ENCODE measurements around the gene UBP1.

UBP1 gene

GRCh38 chr3:33391255-33391995 is 48.8 kb downstream of the UBP1 start:
- no peak overlapping the region for H3K27ac ChIP-seq
- peaks cover 14% of the 10 kb centered on the region; the same call in 1 of the 2 replicates for H3K36me3 ChIP-seq (ENCODE audit: insufficient read depth, low read length)
- no peak for DNase-seq (ENCODE audit: low read depth, low spot score)
- no peak for TF ChIP-seq POLR2AphosphoS5 (IDR thresholded peaks at IDR 0.05; ENCODE audit: borderline replicate concordance, low read depth, low read length)
- TF ChIP-seq FOXP2 (optimal IDR thresholded peaks at IDR 0.05; ENCODE audit: control extremely low read depth, extremely low read length, insufficient read depth): no peak
- no peak for TF ChIP-seq EZH2 (IDR thresholded peaks at IDR 0.05)
- no peak overlapping the region for H3K4me3 ChIP-seq
- no peaks in the 10 kb centered on the region for H3K9me3 ChIP-seq (ENCODE audit: low read depth, low read length)
- no peak overlapping the region for H3K9ac ChIP-seq (ENCODE audit: insufficient read length)

GRCh38 chr3:33389908-33390307 is 50.3 kb downstream of the UBP1 start:
- DNase-seq (ENCODE audit: low read depth, low spot score): no peak
- Histone ChIP-seq H3K36me3 (ENCODE audit: insufficient read depth, low read length) (peaks cover 26% of the 10 kb centered on the region; the same call in 1 of the 2 replicates), H3K27ac (no peak overlapping the region), H3K4me3 (no peak overlapping the region), H3K9me3 (ENCODE audit: low read depth, low read length) (no peaks in the 10 kb centered on the region), H3K9ac (ENCODE audit: insufficient read length) (no peak overlapping the region)
- no peak for TF ChIP-seq FOXP2 (optimal IDR thresholded peaks at IDR 0.05; ENCODE audit: control extremely low read depth, extremely low read length, insufficient read depth)
- TF ChIP-seq EZH2 (IDR thresholded peaks at IDR 0.05): no peak
- TF ChIP-seq POLR2AphosphoS5 (IDR thresholded peaks at IDR 0.05; ENCODE audit: borderline replicate concordance, low read depth, low read length): no peak

- no peak for TF ChIP-seq POLR2AphosphoS5 (IDR thresholded peaks at IDR 0.05; ENCODE audit: borderline replicate concordance, low read depth, low read length)
- Histone ChIP-seq H3K36me3 (ENCODE audit: insufficient read depth, low read length) (peaks cover 26% of the 10 kb centered on the region; the same call in 1 of the 2 replicates), H3K9me3 (ENCODE audit: low read depth, low read length) (no peaks in the 10 kb centered on the region), H3K4me3 (no peak overlapping the region), H3K27ac (no peak overlapping the region), H3K9ac (ENCODE audit: insufficient read length) (no peak overlapping the region)
- DNase-seq (ENCODE audit: low read depth, low spot score): no peak
These were observed 51.7 kb downstream of the UBP1 start for GRCh38 chr3:33388374-33389100.

GRCh38 chr3:33386631-33387030 is 53.6 kb downstream of the UBP1 start:
- TF ChIP-seq EZH2 (IDR thresholded peaks at IDR 0.05): no peak
- H3K4me3 ChIP-seq: no peak overlapping the region
- peaks cover 17% of the 10 kb centered on the region; the same call in 1 of the 2 replicates for H3K36me3 ChIP-seq (ENCODE audit: insufficient read depth, low read length)
- no peak for DNase-seq (ENCODE audit: low read depth, low spot score)
- no peaks in the 10 kb centered on the region for H3K9me3 ChIP-seq (ENCODE audit: low read depth, low read length)
- H3K27ac ChIP-seq: no peak overlapping the region
- H3K9ac ChIP-seq (ENCODE audit: insufficient read length): no peak overlapping the region

- TF ChIP-seq FOXP2 (optimal IDR thresholded peaks at IDR 0.05; ENCODE audit: control extremely low read depth, extremely low read length, insufficient read depth): no peak
- no peak for TF ChIP-seq EZH2 (IDR thresholded peaks at IDR 0.05)
- TF ChIP-seq POLR2AphosphoS5 (IDR thresholded peaks at IDR 0.05; ENCODE audit: borderline replicate concordance, low read depth, low read length): no peak
- Histone ChIP-seq H3K27ac (no peak overlapping the region), H3K36me3 (ENCODE audit: insufficient read depth, low read length) (peaks cover 17% of the 10 kb centered on the region; the same call in 1 of the 2 replicates), H3K9ac (ENCODE audit: insufficient read length) (no peak overlapping the region), H3K4me3 (no peak overlapping the region), H3K9me3 (ENCODE audit: low read depth, low read length) (no peaks in the 10 kb centered on the region)
- no peak for DNase-seq (ENCODE audit: low read depth, low spot score)
These were observed 54.8 kb downstream of the UBP1 start for GRCh38 chr3:33385423-33385822.

- no peak for TF ChIP-seq EZH2 (IDR thresholded peaks at IDR 0.05)
- TF ChIP-seq POLR2AphosphoS5 (IDR thresholded peaks at IDR 0.05; ENCODE audit: borderline replicate concordance, low read depth, low read length): no peak
- TF ChIP-seq FOXP2 (optimal IDR thresholded peaks at IDR 0.05; ENCODE audit: control extremely low read depth, extremely low read length, insufficient read depth): no peak
- peaks cover 12% of the 10 kb centered on the region; the same call in 1 of the 2 replicates for H3K36me3 ChIP-seq (ENCODE audit: insufficient read depth, low read length)
- H3K4me3 ChIP-seq: no peak overlapping the region
- no peak overlapping the region for H3K9ac ChIP-seq (ENCODE audit: insufficient read length)
- DNase-seq (ENCODE audit: low read depth, low spot score): no peak
- H3K9me3 ChIP-seq (ENCODE audit: low read depth, low read length): no peaks in the 10 kb centered on the region
- no peak overlapping the region for H3K27ac ChIP-seq
These were observed 56.3 kb downstream of the UBP1 start for GRCh38 chr3:33383951-33384350.

DNA sequence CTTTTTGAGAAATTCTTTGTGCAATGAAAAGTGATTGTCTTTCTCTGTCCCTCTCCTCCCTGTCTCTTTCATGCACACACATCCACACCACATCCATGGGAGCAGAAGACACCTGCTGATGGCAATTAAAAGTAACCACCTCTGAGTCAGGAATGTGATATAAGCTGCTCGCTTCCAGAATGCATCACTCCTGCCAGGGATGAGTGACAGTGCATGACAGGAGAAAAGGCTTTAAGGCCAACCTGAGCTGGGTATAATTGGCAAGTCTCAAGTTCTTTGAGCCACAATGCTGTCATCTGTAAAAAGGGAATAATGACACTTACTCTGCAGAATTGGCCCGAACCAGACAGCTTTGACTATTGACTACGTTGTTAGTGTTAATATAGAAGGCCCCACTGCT is 59.6 kb downstream of the UBP1 start:
- TF ChIP-seq FOXP2 (optimal IDR thresholded peaks at IDR 0.05; ENCODE audit: control extremely low read depth, extremely low read length, insufficient read depth) (no peak), EZH2 (IDR thresholded peaks at IDR 0.05) (no peak), POLR2AphosphoS5 (IDR thresholded peaks at IDR 0.05; ENCODE audit: borderline replicate concordance, low read depth, low read length) (no peak)
- DNase-seq (ENCODE audit: low read depth, low spot score): no peak
- Histone ChIP-seq H3K27ac (no peak overlapping the region), H3K36me3 (ENCODE audit: insufficient read depth, low read length) (peaks cover 6% of the 10 kb centered on the region; the same call in 1 of the 2 replicates), H3K9ac (ENCODE audit: insufficient read length) (no peak overlapping the region), H3K4me3 (no peak overlapping the region), H3K9me3 (ENCODE audit: low read depth, low read length) (no peaks in the 10 kb centered on the region)

DNA sequence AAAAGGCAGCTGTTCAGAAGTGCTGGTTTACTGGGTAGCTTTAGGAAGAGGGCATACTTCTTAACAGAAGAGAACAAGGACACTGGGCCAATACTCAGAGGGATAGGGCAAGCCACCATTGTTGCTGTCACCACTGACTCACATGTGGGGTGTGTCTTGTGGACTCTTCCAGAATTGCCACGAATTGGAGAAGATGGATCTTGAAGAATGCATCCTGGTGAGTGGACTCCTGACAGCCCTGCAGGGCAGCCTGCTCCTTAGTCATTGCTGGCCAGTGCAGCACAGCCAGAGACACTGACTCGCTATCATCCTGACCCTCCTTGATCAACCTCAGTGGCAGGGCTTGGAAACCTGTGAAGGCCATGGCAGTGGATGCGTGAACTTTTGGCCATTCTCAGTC is 62.3 kb downstream of the UBP1 start:
- H3K9ac ChIP-seq (ENCODE audit: insufficient read length): no peak overlapping the region
- H3K9me3 ChIP-seq (ENCODE audit: low read depth, low read length): no peaks in the 10 kb centered on the region
- no peak for DNase-seq (ENCODE audit: low read depth, low spot score)
- H3K4me3 ChIP-seq: no peak overlapping the region
- TF ChIP-seq EZH2 (IDR thresholded peaks at IDR 0.05) (no peak), POLR2AphosphoS5 (IDR thresholded peaks at IDR 0.05; ENCODE audit: borderline replicate concordance, low read depth, low read length) (no peak), FOXP2 (optimal IDR thresholded peaks at IDR 0.05; ENCODE audit: control extremely low read depth, extremely low read length, insufficient read depth) (no peak)
- no peaks in the 10 kb centered on the region; the same call in 1 of the 2 replicates for H3K36me3 ChIP-seq (ENCODE audit: insufficient read depth, low read length)
- H3K27ac ChIP-seq: no peak overlapping the region

All from SK-N-MC (cell line).